ENCODE measurements around the gene SPAG8.

Gene SPAG8

GRCh38 chr9:35810122-35810521, 1.9 kb downstream of the SPAG8 start:
- DNase-seq (ENCODE audit: low spot score) = no peak

- no peak for DNase-seq (ENCODE audit: low spot score)
Measured at GRCh38 chr9:35808433-35808832, 3.6 kb downstream of the SPAG8 start.

- no peak for DNase-seq (ENCODE audit: low spot score)
Measured at GRCh38 chr9:35806101-35806500, 6.0 kb downstream of the SPAG8 start.

- no peak for DNase-seq (ENCODE audit: low spot score)
Measured at GRCh38 chr9:35801328-35802128, 10.5 kb downstream of the SPAG8 start.

GRCh38 chr9:35800530-35800929, 11.5 kb downstream of the SPAG8 start:
- no peak for DNase-seq (ENCODE audit: low spot score)

- peak; percentile 20 for DNase-seq (ENCODE audit: low spot score)
Measured at GRCh38 chr9:35798658-35799374, 13.2 kb downstream of the SPAG8 start.

- no peak for DNase-seq (ENCODE audit: low spot score)
Measured at GRCh38 chr9:35797311-35798109, 14.6 kb downstream of the SPAG8 start.

GRCh38 chr9:35795695-35796094, 16.4 kb downstream of the SPAG8 start:
- no peak for DNase-seq (ENCODE audit: low spot score)

- no peak for DNase-seq (ENCODE audit: low spot score)
Measured at GRCh38 chr9:35793461-35793860, 18.6 kb downstream of the SPAG8 start.

- DNase-seq (ENCODE audit: low spot score) = no peak
Measured at GRCh38 chr9:35792826-35793225, 19.2 kb downstream of the SPAG8 start.

GRCh38 chr9:35792024-35792813, 19.8 kb downstream of the SPAG8 start:
- no peak for DNase-seq (ENCODE audit: low spot score)

- DNase-seq (ENCODE audit: low spot score) = no peak
Measured at GRCh38 chr9:35791297-35791921, 20.7 kb downstream of the SPAG8 start, which contains the start of gene NPR2. Gene NPR2 (plus strand): TSS chr9:35791591. CDS start chr9:35792409, 818 bp downstream.

- peak; percentile 78 for DNase-seq (ENCODE audit: low spot score)
Measured at GRCh38 chr9:35790385-35791296, 21.4 kb downstream of the SPAG8 start.

GRCh38 chr9:35790025-35790384, 22.1 kb downstream of the SPAG8 start:
- no peak for DNase-seq (ENCODE audit: low spot score)

- DNase-seq (ENCODE audit: low spot score) = no peak
Measured at GRCh38 chr9:35789541-35789940, 22.5 kb downstream of the SPAG8 start.

GRCh38 chr9:35783418-35783817, 28.6 kb downstream of the SPAG8 start:
- DNase-seq (ENCODE audit: low spot score) = no peak

- DNase-seq (ENCODE audit: low spot score) = no peak
Measured at GRCh38 chr9:35781066-35781465, 31.0 kb downstream of the SPAG8 start.

GRCh38 chr9:35778496-35778895, 33.6 kb downstream of the SPAG8 start:
- no peak for DNase-seq (ENCODE audit: low spot score)

GRCh38 chr9:35776018-35776417, 36.0 kb downstream of the SPAG8 start:
- DNase-seq (ENCODE audit: low spot score) = no peak

- DNase-seq (ENCODE audit: low spot score) = no peak
Measured at GRCh38 chr9:35774907-35775635, 37.0 kb downstream of the SPAG8 start.

Measured in CD4-positive, alpha-beta T cell treated with Interleukin-2 at 100 ng/mL for 4 hours (primary cell).